CD4-positive, alpha-beta memory T cell (primary cell): ENCODE measurements around the gene CCDC92. TPM values are rescaled to one million over a fixed set of nuclear protein-coding genes. Genes with fewer than 3 reads are reported as not detected.
"Not testable (repeated sequence)": the region's sequence is repeated elsewhere in the genome, so short reads cannot be mapped to it uniquely, and the experiment has no call there.

Experiments used
- CTCF ChIA-PET: fragments of 350-600 bp; sonication (Branson Sonifier 250); formaldehyde crosslinking; loops from one replicate; lab custom pipeline; 2021; ENCODE audit warnings: inconsistent platforms; ENCODE audit not compliant: partially characterized antibody; lab: Charles Lee
- POLR2A ChIA-PET: fragments of 350-600 bp; sonication (Branson Sonifier 250); formaldehyde crosslinking; loops from one replicate; lab custom pipeline; 2021; ENCODE audit not compliant: partially characterized antibody; lab: Charles Lee
- DNase-seq, 5 donors: peaks; one replicate each; pipeline versions ENCODE4 v3.0.0 to v3.0.0-alpha.2; 2020 to 2022; ENCODE audit warnings: mixed read lengths in 1 of 5
- H3K27ac ChIP-seq: one replicate; pipeline ENCODE4 v1.7.0; 2013; ENCODE audit warnings: low read depth, low read length
- H3K27me3 ChIP-seq: 2 replicates; pipeline ENCODE4 v1.7.0; 2013; ENCODE audit warnings: mild to moderate bottlenecking, low read length, moderate library complexity; ENCODE audit not compliant: insufficient read depth
- H3K36me3 ChIP-seq: 2 replicates; pipeline ENCODE4 v1.7.0; 2013; ENCODE audit warnings: mild to moderate bottlenecking, low read length, moderate library complexity; ENCODE audit not compliant: insufficient read depth
- H3K4me1 ChIP-seq: 2 replicates; pipeline ENCODE4 v1.7.0; 2013; ENCODE audit warnings: mild to moderate bottlenecking, low read length, moderate library complexity; ENCODE audit not compliant: insufficient read depth
- H3K4me3 ChIP-seq, 2 donors: one replicate each; pipeline ENCODE4 v1.7.0; 2013; ENCODE audit warnings: low read length in 2 of 2, mild to moderate bottlenecking in 1 of 2
- H3K9me3 ChIP-seq, 2 donors: one replicate each; pipeline ENCODE4 v1.7.0; 2013; ENCODE audit warnings: low read length in 2 of 2, control low read depth in 1 of 2; ENCODE audit not compliant: control insufficient read depth in 1 of 2
- H3K27ac Mint-ChIP-seq, 7 donors: one replicate each; pipeline ENCODE4 v1.8.0; 2020 to 2021; ENCODE audit warnings: mixed read lengths in 7 of 7, mild to moderate bottlenecking in 6 of 7, inconsistent platforms in 3 of 7, moderate library complexity in 3 of 7
- H3K27me3 Mint-ChIP-seq, 2 donors: one replicate each; pipeline ENCODE4 v1.8.0; 2020 to 2021; ENCODE audit warnings: mixed read lengths in 2 of 2
- H3K36me3 Mint-ChIP-seq, 2 donors: one replicate each; pipeline ENCODE4 v1.8.0; 2020 to 2021; ENCODE audit warnings: mixed read lengths in 2 of 2, inconsistent platforms in 1 of 2, mild to moderate bottlenecking in 1 of 2
- H3K4me1 Mint-ChIP-seq, 4 donors: one replicate each; pipeline ENCODE4 v1.8.0; 2020 to 2021; ENCODE audit warnings: mixed read lengths in 4 of 4, mild to moderate bottlenecking in 1 of 4
- H3K4me3 Mint-ChIP-seq, 8 donors: one replicate each; pipeline ENCODE4 v1.8.0; 2020 to 2021; ENCODE audit warnings: mixed read lengths in 8 of 8, mild to moderate bottlenecking in 7 of 8, moderate library complexity in 6 of 8, inconsistent platforms in 3 of 8
- H3K9me3 Mint-ChIP-seq, 8 donors: one replicate each; pipeline ENCODE4 v1.8.0; 2020 to 2021; ENCODE audit warnings: mixed read lengths in 8 of 8, mild to moderate bottlenecking in 5 of 8, inconsistent platforms in 3 of 8, moderate library complexity in 1 of 8
- intact Hi-C: fragments of 100-400 bp; cut with micrococcal nuclease; formaldehyde crosslinking; loops from one replicate; pipeline ENCODE4 v1.15.1; 2023
- polyA plus RNA-seq, 2 donors: library from polyadenylated mRNA; unstranded; fragments of 300-500 nt; fragmentation: Illumina TruSeq; gene quantifications; one replicate each; pipeline ENCODE4 v1.2.3, GENCODE V29; 2021
- total RNA-seq, 2 experiments: library from RNA; stranded (reverse); gene quantifications; one replicate each; pipeline ENCODE4 v1.2.3, GENCODE V29; 2021

Gene CCDC92
- total and polyA plus RNA-seq, 4 experiments from 2014 or later, result 15.6 to 52.9 (median 33.9) TPM

GRCh38 chr12:123916729-123917128 is 55.9 kb downstream of the CCDC92 start:
- H3K27ac Mint-ChIP-seq, result peak overlapping the region in 1 of 7 donors; percentile 7
- no peaks in the 10 kb centered on the region for H3K9me3 ChIP-seq
- peaks cover 3% of the 10 kb centered on the region for H3K4me1 ChIP-seq
- no peaks in the 10 kb centered on the region for H3K27me3 ChIP-seq
- no peaks in the 10 kb centered on the region for H3K9me3 Mint-ChIP-seq
- intact Hi-C loops, result no loop called here
- ChIA-PET CTCF (no interaction called here), POLR2A (no interaction called here)
- no peak overlapping the region for H3K27ac ChIP-seq
- H3K4me1 Mint-ChIP-seq, result peaks cover 6 to 13% (median 8%) of the 10 kb centered on the region in 4 donors
- H3K4me3 ChIP-seq, result no peak overlapping the region
- no peaks in the 10 kb centered on the region for H3K36me3 ChIP-seq
- H3K36me3 Mint-ChIP-seq, result no peaks in the 10 kb centered on the region
- H3K4me3 Mint-ChIP-seq, result no peak overlapping the region
- DNase-seq, result peak in 1 of 5 donors; percentile 57
- H3K27me3 Mint-ChIP-seq, result peaks cover 2 to 8% of the 10 kb centered on the region in 2 donors

- intact Hi-C loops, result no loop called here
- H3K9me3 ChIP-seq, result no peaks in the 10 kb centered on the region
- Mint-ChIP-seq H3K4me1 (peaks cover 8 to 13% (median 12%) of the 10 kb centered on the region in 4 donors), H3K36me3 (no peaks in the 10 kb centered on the region), H3K9me3 (no peaks in the 10 kb centered on the region), H3K4me3 (no peak overlapping the region), H3K27ac (no peak overlapping the region), H3K27me3 (peaks cover 2 to 8% of the 10 kb centered on the region in 2 donors)
- no peaks in the 10 kb centered on the region for H3K27me3 ChIP-seq
- ChIA-PET CTCF (interaction anchor here (1.5 kb wide), 1 partner anchor 9 kb away, joined by 6 read pairs; no protein-coding TSS in a partner anchor), POLR2A (no interaction called here)
- H3K4me3 ChIP-seq, result no peak overlapping the region
- no peak for DNase-seq
- H3K27ac ChIP-seq, result no peak overlapping the region
- no peaks in the 10 kb centered on the region for H3K4me1 ChIP-seq
- H3K36me3 ChIP-seq, result no peaks in the 10 kb centered on the region
These were observed 57.8 kb downstream of the CCDC92 start for GRCh38 chr12:123914726-123915333.

- intact Hi-C loops, result no loop called here
- Mint-ChIP-seq H3K4me1 (peaks cover 8 to 15% (median 12%) of the 10 kb centered on the region in 4 donors), H3K27ac (peak overlapping the region in 5 of 7 donors; percentile 15 to 63 (median 36)), H3K27me3 (peaks cover 2 to 4% of the 10 kb centered on the region in 2 donors), H3K4me3 (no peak overlapping the region), H3K36me3 (no peaks in the 10 kb centered on the region), H3K9me3 (no peaks in the 10 kb centered on the region)
- Histone ChIP-seq H3K4me3 (no peak overlapping the region), H3K9me3 (no peaks in the 10 kb centered on the region), H3K36me3 (no peaks in the 10 kb centered on the region), H3K27ac (no peak overlapping the region), H3K27me3 (no peaks in the 10 kb centered on the region), H3K4me1 (no peaks in the 10 kb centered on the region)
- CTCF ChIA-PET, result no interaction called here
- POLR2A ChIA-PET, result no interaction called here
- DNase-seq, result no peak
These were observed 59.9 kb downstream of the CCDC92 start for GRCh38 chr12:123912415-123913380.

- H3K4me1 ChIP-seq, H3K27ac ChIP-seq, POLR2A ChIA-PET, H3K9me3 ChIP-seq, H3K4me3 Mint-ChIP-seq, H3K36me3 Mint-ChIP-seq, H3K36me3 ChIP-seq, H3K27ac Mint-ChIP-seq, H3K9me3 Mint-ChIP-seq, DNase-seq, intact Hi-C loops, H3K27me3 Mint-ChIP-seq, CTCF ChIA-PET, H3K27me3 ChIP-seq, H3K4me3 ChIP-seq: not testable (repeated sequence)
- H3K4me1 Mint-ChIP-seq, result peaks cover 8 to 15% (median 11%) of the 10 kb centered on the region in 4 donors
These were observed 60.8 kb downstream of the CCDC92 start for GRCh38 chr12:123911672-123912409.

GRCh38 chr12:123910761-123911193 is 61.9 kb downstream of the CCDC92 start:
- intact Hi-C loops, result no loop called here

GRCh38 chr12:123910057-123910456 is 62.6 kb downstream of the CCDC92 start:
- no peaks in the 10 kb centered on the region for H3K4me1 ChIP-seq
- Mint-ChIP-seq H3K9me3 (no peaks in the 10 kb centered on the region), H3K4me1 (peaks cover 9 to 21% (median 15%) of the 10 kb centered on the region in 4 donors), H3K27ac (peak overlapping the region in 6 of 7 donors; percentile 55 to 85 (median 73)), H3K4me3 (no peak overlapping the region), H3K36me3 (no peaks in the 10 kb centered on the region), H3K27me3 (peaks cover 0 to 3% of the 10 kb centered on the region in 2 donors)
- DNase-seq, result no peak
- ChIA-PET CTCF (interaction anchor here (1.0 to 3.2 kb wide), 6 partner anchors 9 to 76 kb away, joined by 3 to 16 read pairs (median 5); no protein-coding TSS in a partner anchor), POLR2A (no interaction called here)
- H3K9me3 ChIP-seq, result no peaks in the 10 kb centered on the region
- no peaks in the 10 kb centered on the region for H3K27me3 ChIP-seq
- H3K4me3 ChIP-seq, result no peak overlapping the region
- intact Hi-C loops, result no loop called here
- no peak overlapping the region for H3K27ac ChIP-seq
- no peaks in the 10 kb centered on the region for H3K36me3 ChIP-seq

More at GRCh38 chr12:123910761-123911193, 61.9 kb downstream of the CCDC92 start:
- Histone ChIP-seq H3K36me3 (no peaks in the 10 kb centered on the region), H3K27me3 (no peaks in the 10 kb centered on the region), H3K27ac (no peak overlapping the region), H3K4me3 (no peak overlapping the region), H3K9me3 (no peaks in the 10 kb centered on the region), H3K4me1 (no peaks in the 10 kb centered on the region)
- no peaks in the 10 kb centered on the region for H3K9me3 Mint-ChIP-seq
- H3K27me3 Mint-ChIP-seq, result peaks cover 0 to 2% of the 10 kb centered on the region in 2 donors
- H3K36me3 Mint-ChIP-seq, result no peaks in the 10 kb centered on the region
- peaks cover 5 to 15% (median 10%) of the 10 kb centered on the region in 4 donors for H3K4me1 Mint-ChIP-seq
- H3K4me3 Mint-ChIP-seq, result peak overlapping the region in 2 of 8 donors; percentile 26 to 33
- peak in 2 of 5 donors; percentile 5 to 7 for DNase-seq
- ChIA-PET POLR2A (no interaction called here), CTCF (interaction anchor here (1.0 to 3.2 kb wide), 6 partner anchors 10 to 76 kb away, joined by 3 to 16 read pairs (median 5); no protein-coding TSS in a partner anchor)
- H3K27ac Mint-ChIP-seq, result peak overlapping the region; percentile 55 to 86 (median 78)
